ENCODE data around the gene VAV2. TPM values are rescaled to one million over a fixed set of nuclear protein-coding genes. Genes with fewer than 3 reads are reported as not detected.
A peak's percentile ranks its signal among the peaks of the same experiment; 100 is the strongest.

The VAV2 gene
- 10.3 and 16.2 TPM in 2 replicates for total RNA-seq (2014; rRNA removed; shearing (Covaris generic))

- peak; percentile 79 for DNase-seq (ENCODE audit: low read depth)
These were observed at the start of gene VAV2 for GRCh38 chr9:133991964-133992779. TSS of gene VAV2 (minus strand) at chr9:133992324. CDS start at chr9:133992278, 46 bp downstream.

- DNase-seq (ENCODE audit: low read depth), result no peak
These were observed 49.5 kb upstream of the VAV2 start for GRCh38 chr9:134041649-134041962.

- DNase-seq (ENCODE audit: low read depth), result no peak
These were observed 48.9 kb upstream of the VAV2 start for GRCh38 chr9:134040781-134041648.

GRCh38 chr9:134040176-134040565 is 48.0 kb upstream of the VAV2 start:
- DNase-seq (ENCODE audit: low read depth), result no peak

GRCh38 chr9:134039386-134040175 is 47.5 kb upstream of the VAV2 start:
- DNase-seq (ENCODE audit: low read depth), result no peak

- DNase-seq (ENCODE audit: low read depth), result no peak
These were observed 45.5 kb upstream of the VAV2 start for GRCh38 chr9:134037641-134038040.

- no peak for DNase-seq (ENCODE audit: low read depth)
These were observed 44.0 kb upstream of the VAV2 start for GRCh38 chr9:134036130-134036529.

GRCh38 chr9:134035041-134036039 is 43.2 kb upstream of the VAV2 start:
- DNase-seq (ENCODE audit: low read depth), result no peak

GRCh38 chr9:134034215-134035040 is 42.3 kb upstream of the VAV2 start:
- DNase-seq (ENCODE audit: low read depth), result no peak

GRCh38 chr9:134033516-134034214 is 41.5 kb upstream of the VAV2 start:
- no peak for DNase-seq (ENCODE audit: low read depth)

- DNase-seq (ENCODE audit: low read depth), result no peak
These were observed 40.5 kb upstream of the VAV2 start for GRCh38 chr9:134032456-134033222.

- no peak for DNase-seq (ENCODE audit: low read depth)
These were observed 39.7 kb upstream of the VAV2 start for GRCh38 chr9:134031783-134032182.

- DNase-seq (ENCODE audit: low read depth), result no peak
These were observed 38.8 kb upstream of the VAV2 start for GRCh38 chr9:134030821-134031470.

GRCh38 chr9:134029248-134030226 is 37.4 kb upstream of the VAV2 start:
- DNase-seq (ENCODE audit: low read depth), result no peak

GRCh38 chr9:134028575-134029247 is 36.6 kb upstream of the VAV2 start:
- no peak for DNase-seq (ENCODE audit: low read depth)

- DNase-seq (ENCODE audit: low read depth), result no peak
These were observed 36.0 kb upstream of the VAV2 start for GRCh38 chr9:134028076-134028475.

All from RPMI7951 (cell line).